ENCODE measurements around the gene FARS2.

The FARS2 gene

GRCh38 chr6:5249451-5250122 is 11.7 kb upstream of the FARS2 start:
- no peak for DNase-seq (ENCODE audit: low spot score)

- DNase-seq (ENCODE audit: low spot score): no peak
These were observed 10.9 kb upstream of the FARS2 start for GRCh38 chr6:5250451-5250850.

GRCh38 chr6:5250911-5251310 is 10.4 kb upstream of the FARS2 start:
- no peak for DNase-seq (ENCODE audit: low spot score)

- DNase-seq (ENCODE audit: low spot score): no peak
These were observed 4.4 kb upstream of the FARS2 start for GRCh38 chr6:5256952-5257351.

- DNase-seq (ENCODE audit: low spot score): no peak
These were observed 3.9 kb upstream of the FARS2 start for GRCh38 chr6:5257400-5257799.

- DNase-seq (ENCODE audit: low spot score): no peak
These were observed 1.9 kb upstream of the FARS2 start for GRCh38 chr6:5259428-5259827.

- DNase-seq (ENCODE audit: low spot score): peak; percentile 70
These were observed 1.1 kb upstream of the FARS2 start for GRCh38 chr6:5260111-5260620.

GRCh38 chr6:5261545-5262109 is 314 bp downstream of the FARS2 start:
- no peak for DNase-seq (ENCODE audit: low spot score)

GRCh38 chr6:5266423-5266822 is 5.1 kb downstream of the FARS2 start:
- no peak for DNase-seq (ENCODE audit: low spot score)

- no peak for DNase-seq (ENCODE audit: low spot score)
These were observed 8.9 kb downstream of the FARS2 start for GRCh38 chr6:5270093-5270680.

- DNase-seq (ENCODE audit: low spot score): no peak
These were observed 10.6 kb downstream of the FARS2 start for GRCh38 chr6:5271926-5272325.

GRCh38 chr6:5274231-5274630 is 12.9 kb downstream of the FARS2 start:
- no peak for DNase-seq (ENCODE audit: low spot score)

- no peak for DNase-seq (ENCODE audit: low spot score)
These were observed 14.2 kb downstream of the FARS2 start for GRCh38 chr6:5275497-5275896.

- no peak for DNase-seq (ENCODE audit: low spot score)
These were observed 15.3 kb downstream of the FARS2 start for GRCh38 chr6:5276581-5276980.

GRCh38 chr6:5277589-5277988 is 16.3 kb downstream of the FARS2 start:
- no peak for DNase-seq (ENCODE audit: low spot score)

GRCh38 chr6:5278047-5278446 is 16.7 kb downstream of the FARS2 start:
- DNase-seq (ENCODE audit: low spot score): no peak

GRCh38 chr6:5278565-5279120 is 17.3 kb downstream of the FARS2 start:
- DNase-seq (ENCODE audit: low spot score): no peak

- no peak for DNase-seq (ENCODE audit: low spot score)
These were observed 18.6 kb downstream of the FARS2 start for GRCh38 chr6:5279891-5280338.

- DNase-seq (ENCODE audit: low spot score): no peak
These were observed 19.6 kb downstream of the FARS2 start for GRCh38 chr6:5280920-5281319.

GRCh38 chr6:5282191-5282623 is 20.9 kb downstream of the FARS2 start:
- DNase-seq (ENCODE audit: low spot score): no peak

GRCh38 chr6:5285081-5285480 is 23.8 kb downstream of the FARS2 start:
- DNase-seq (ENCODE audit: low spot score): no peak

- peak; percentile 9 for DNase-seq (ENCODE audit: low spot score)
These were observed 24.2 kb downstream of the FARS2 start for GRCh38 chr6:5285526-5285925.

- DNase-seq (ENCODE audit: low spot score): no peak
These were observed 25.5 kb downstream of the FARS2 start for GRCh38 chr6:5286780-5287179.
